ENCODE data around the gene ARMC2. TPM values are rescaled to one million over a fixed set of nuclear protein-coding genes. Genes with fewer than 3 reads are reported as not detected.

Gene ARMC2
- total and polyA plus RNA-seq, 2 of the 8 experiments (the other 6 are each of a cell fraction or from before 2014, with no cell fraction given), result 1.6 to 4.4 TPM

- Histone ChIP-seq H3K56ac (replicated peaks; ENCODE audit: insufficient read length, low read depth, low read length) (no peak overlapping the region), H3K23me2 (ENCODE audit: low read depth, low read length) (no peaks in the 10 kb centered on the region; the same call in 1 of the 2 replicates), H2AFZ (ENCODE audit: low read length) (no peak overlapping the region), H4K8ac (ENCODE audit: extremely low read depth, insufficient read depth, low read length) (no peak overlapping the region), H4K20me1 (replicated peaks in 1 of 2; ENCODE audit: control insufficient read depth in 1 of 2, insufficient read depth in 2 of 2, low read length in 2 of 2) (no peaks in the 10 kb centered on the region), H3K23ac (ENCODE audit: insufficient read length) (no peak overlapping the region), H4K5ac (ENCODE audit: insufficient read length, low read depth, low read length) (no peak overlapping the region), H3K4me1 (replicated peaks in 1 of 4; ENCODE audit: control insufficient read depth in 3 of 4, insufficient read depth in 4 of 4, low read length in 3 of 4) (peaks cover under 1 to 2% (median 1%) of the 10 kb centered on the region in 4 experiments; a peak in 4 of 7 replicates), H3K14ac (ENCODE audit: insufficient read length) (no peak overlapping the region), H2BK5ac (ENCODE audit: low read depth, low read length) (no peak overlapping the region), H3K4me3 (ENCODE audit: extremely low read depth in 1 of 4, insufficient read depth in 2 of 4, low read depth in 3 of 4, low read length in 4 of 4) (no peak overlapping the region), H3K27ac (ENCODE audit: low read depth, low read length) (no peak overlapping the region), H3K4me2 (ENCODE audit: insufficient read depth in 1 of 2, low read depth in 2 of 2, low read length in 2 of 2) (no peak overlapping the region), H2BK12ac (ENCODE audit: low read depth, low read length) (no peak overlapping the region), H2AK5ac (ENCODE audit: low read depth, low read length) (no peak overlapping the region), H2BK15ac (ENCODE audit: low read length) (no peak overlapping the region), H3K27me3 (replicated peaks in 1 of 4; ENCODE audit: control insufficient read depth in 3 of 4, extremely low read depth in 1 of 4, insufficient read depth in 3 of 4, low read length in 3 of 4) (no peaks in the 10 kb centered on the region), H3K18ac (ENCODE audit: extremely low read depth, low read length) (no peak overlapping the region), H2BK20ac (ENCODE audit: low read length) (no peak overlapping the region), H3K9ac (replicated peaks in 1 of 4; ENCODE audit: extremely low read depth in 1 of 4, low read depth in 3 of 4, low read length in 3 of 4) (no peak overlapping the region), H2BK120ac (replicated peaks; ENCODE audit: low read depth, low read length) (no peak overlapping the region), H3K9me3 (ENCODE audit: insufficient read depth in 2 of 2, low read depth in 1 of 2, low read length in 1 of 2) (no peaks in the 10 kb centered on the region), H4K91ac (replicated peaks; ENCODE audit: insufficient read length, low read length) (no peak overlapping the region), H3K79me1 (ENCODE audit: low read depth, low read length) (no peaks in the 10 kb centered on the region), H3K79me2 (ENCODE audit: control insufficient read depth in 1 of 2, insufficient read depth in 2 of 2, low read length in 2 of 2) (no peaks in the 10 kb centered on the region), H3K36me3 (ENCODE audit: control insufficient read depth in 2 of 4, insufficient read depth in 4 of 4, low read length in 3 of 4) (no peaks in the 10 kb centered on the region), H3K4ac (replicated peaks; ENCODE audit: insufficient read length, low read depth, low read length) (no peak overlapping the region)
- CTCF ChIA-PET (ENCODE audit: partially characterized antibody), result interaction anchor here (0.7 to 1.5 kb wide), 11 partner anchors 9 to 311 kb away, joined by 3 to 8 read pairs (median 4); partner anchors contain the start of genes ARMC2 and SESN1
- DNase-seq (ENCODE audit: low read depth in 1 of 2, low spot score in 2 of 2) (no peak), FAIRE-seq (no peak)
- 94% methylated on average over 8 of the region's 8 CpGs; no CpG with 5 or more reads in 1 of the 2 experiments for WGBS, 2 experiments (ENCODE audit: extremely low coverage in 1 of 2, insufficient coverage in 1 of 2, insufficient read length in 1 of 2, insufficient replicate concordance in 2 of 2, low coverage in 1 of 2, low lambda C conversion rate in 2 of 2, missing lambda C conversion rate in 1 of 2)
- TF ChIP-seq SIN3A (conservative IDR thresholded peaks at IDR 0.05 in 1 of 2, IDR thresholded peaks at IDR 0.05 in 1 of 2; ENCODE audit: low read depth in 1 of 2, low read length in 2 of 2) (no peak), ZNF274 (IDR thresholded peaks at IDR 0.05; ENCODE audit: borderline replicate concordance, extremely low read depth, low read length) (no peak), YY1 (IDR thresholded peaks at IDR 0.05; ENCODE audit: low read depth, low read length) (no peak), MAX (IDR thresholded peaks at IDR 0.05) (no peak)
- POLR2A ChIA-PET (ENCODE audit: partially characterized antibody), result no interaction called here
Measured at GRCh38 chr6:108832738-108833137, 15.5 kb upstream of the ARMC2 start.

Measured in H1 (cell line).